ENCODE data around the gene RTCB.

DNA sequence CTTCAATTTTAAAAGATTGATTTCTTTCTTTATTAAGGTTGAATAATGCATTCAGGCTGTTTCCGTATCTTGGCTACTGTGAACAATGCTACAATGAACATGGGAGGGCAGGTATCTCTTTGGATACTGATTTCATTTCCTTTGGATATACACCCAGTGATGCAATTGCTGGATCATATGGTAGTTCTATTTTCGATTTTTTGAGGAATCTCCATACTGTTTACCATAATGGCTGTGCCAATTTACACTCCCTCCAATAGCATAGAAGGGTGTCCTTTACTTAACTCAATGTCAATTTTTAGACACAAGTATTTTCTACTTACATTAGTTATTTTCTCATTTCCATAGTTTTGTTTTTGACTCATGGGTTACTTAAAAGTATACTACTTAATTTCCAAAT lies 8.0 kb downstream of the RTCB start:
- TF ChIP-seq, protein P1, sequence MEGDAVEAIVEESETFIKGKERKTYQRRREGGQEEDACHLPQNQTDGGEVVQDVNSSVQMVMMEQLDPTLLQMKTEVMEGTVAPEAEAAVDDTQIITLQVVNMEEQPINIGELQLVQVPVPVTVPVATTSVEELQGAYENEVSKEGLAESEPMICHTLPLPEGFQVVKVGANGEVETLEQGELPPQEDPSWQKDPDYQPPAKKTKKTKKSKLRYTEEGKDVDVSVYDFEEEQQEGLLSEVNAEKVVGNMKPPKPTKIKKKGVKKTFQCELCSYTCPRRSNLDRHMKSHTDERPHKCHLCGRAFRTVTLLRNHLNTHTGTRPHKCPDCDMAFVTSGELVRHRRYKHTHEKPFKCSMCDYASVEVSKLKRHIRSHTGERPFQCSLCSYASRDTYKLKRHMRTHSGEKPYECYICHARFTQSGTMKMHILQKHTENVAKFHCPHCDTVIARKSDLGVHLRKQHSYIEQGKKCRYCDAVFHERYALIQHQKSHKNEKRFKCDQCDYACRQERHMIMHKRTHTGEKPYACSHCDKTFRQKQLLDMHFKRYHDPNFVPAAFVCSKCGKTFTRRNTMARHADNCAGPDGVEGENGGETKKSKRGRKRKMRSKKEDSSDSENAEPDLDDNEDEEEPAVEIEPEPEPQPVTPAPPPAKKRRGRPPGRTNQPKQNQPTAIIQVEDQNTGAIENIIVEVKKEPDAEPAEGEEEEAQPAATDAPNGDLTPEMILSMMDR (conservative IDR thresholded peaks at IDR 0.05) = no peak
- TF ChIP-seq ZFX (IDR thresholded peaks at IDR 0.05) = no peak
